Liver (tissue), 9 donors: ENCODE data around the gene SRGAP1. TPM values are rescaled to one million over a fixed set of nuclear protein-coding genes. Genes with fewer than 3 reads are reported as not detected.

ENCODE experiments used
- DNase-seq: peaks from one replicate; pipeline ENCODE4 v3.0.0-alpha.2; 2017; ENCODE audit warnings: low spot score
- H3K27ac ChIP-seq, 2 donors: one replicate each; pipeline ENCODE4 v1.7.0; 2013; ENCODE audit warnings: inconsistent platforms in 2 of 2, low read length in 2 of 2, control low read depth in 1 of 2, low read depth in 1 of 2, mild to moderate bottlenecking in 1 of 2
- H3K27me3 ChIP-seq, 4 donors: one replicate each; pipeline versions ENCODE4 v1.6.1 to v1.7.0; 2013; ENCODE audit warnings: low read length in 3 of 4, inconsistent platforms in 1 of 4, mild to moderate bottlenecking in 1 of 4, moderate library complexity in 1 of 4; ENCODE audit not compliant: control insufficient read depth in 4 of 4, insufficient read depth in 4 of 4
- H3K36me3 ChIP-seq, 4 donors: one replicate each; pipeline versions ENCODE4 v1.6.1 to v1.7.0; 2013; ENCODE audit warnings: low read length in 3 of 4, mild to moderate bottlenecking in 3 of 4, low read depth in 1 of 4, moderate library complexity in 1 of 4; ENCODE audit not compliant: control insufficient read depth in 4 of 4, insufficient read depth in 3 of 4
- H3K4me1 ChIP-seq, 4 donors: one replicate each; pipeline versions ENCODE4 v1.6.1 to v1.7.0; 2013; ENCODE audit warnings: low read length in 3 of 4, mild to moderate bottlenecking in 3 of 4, moderate library complexity in 1 of 4; ENCODE audit not compliant: control insufficient read depth in 4 of 4, insufficient read depth in 4 of 4
- H3K4me3 ChIP-seq, 3 donors: one replicate each; pipeline versions ENCODE4 v1.6.1 to v1.7.0; 2013; ENCODE audit warnings: low read length in 3 of 3, control low read depth in 1 of 3, low read depth in 1 of 3, mild to moderate bottlenecking in 1 of 3
- H3K9ac ChIP-seq, 2 donors: one replicate each; pipeline ENCODE4 v1.7.0; 2013; ENCODE audit warnings: low read length in 2 of 2, mild to moderate bottlenecking in 2 of 2, moderate library complexity in 2 of 2, control low read depth in 1 of 2, low read depth in 1 of 2
- H3K9me3 ChIP-seq, 4 donors: one replicate each; pipeline versions ENCODE4 v1.6.1 to v1.7.0; 2013; ENCODE audit warnings: low read length in 3 of 4; ENCODE audit not compliant: control insufficient read depth in 4 of 4
- ATF3 ChIP-seq: IDR thresholded peaks from 2 replicates; pipeline ENCODE4 v1.6.1; 2016; ENCODE audit warnings: antibody characterized with exemption
- CTCF ChIP-seq: fragments of 150-350 bp; IDR thresholded peaks from 2 replicates; pipeline ENCODE4 v1.5.1; 2017; ENCODE audit warnings: improper control_type of control experiment, low read depth, low read length; ENCODE audit not compliant: missing input control
- EGR1 ChIP-seq, 2 donors: IDR thresholded peaks; 2 replicates each; pipeline ENCODE4 v1.6.1; 2016 to 2018; ENCODE audit warnings: antibody characterized with exemption in 2 of 2, low read depth in 2 of 2
- FOXA1 ChIP-seq: IDR thresholded peaks from 2 replicates; pipeline ENCODE4 v1.6.1; 2016; ENCODE audit warnings: antibody characterized with exemption
- FOXA2 ChIP-seq: IDR thresholded peaks from 2 replicates; pipeline ENCODE4 v1.6.1; 2016; ENCODE audit warnings: antibody characterized with exemption
- GABPA ChIP-seq, 2 donors: IDR thresholded peaks in 1 of 2; conservative IDR thresholded peaks in 1 of 2; 2 replicates each; pipeline ENCODE4 v1.6.1; 2016; ENCODE audit warnings: antibody characterized with exemption in 2 of 2, mild to moderate bottlenecking in 1 of 2, moderate library complexity in 1 of 2
- HNF4A ChIP-seq, 2 donors: conservative IDR thresholded peaks; 2 replicates each; pipeline ENCODE4 v1.6.1; 2016; ENCODE audit warnings: antibody characterized with exemption in 2 of 2, mild to moderate bottlenecking in 2 of 2
- HNF4G ChIP-seq: IDR thresholded peaks from 2 replicates; pipeline ENCODE4 v1.6.1; 2016; ENCODE audit warnings: antibody characterized with exemption
- JUND ChIP-seq, 2 donors: IDR thresholded peaks; 2 replicates each; pipeline ENCODE4 v1.6.1; 2016; ENCODE audit warnings: antibody characterized with exemption in 2 of 2
- MAX ChIP-seq: IDR thresholded peaks from 2 replicates; pipeline ENCODE4 v1.6.1; 2016; ENCODE audit warnings: antibody characterized with exemption
- NR2F2 ChIP-seq: IDR thresholded peaks from 2 replicates; pipeline ENCODE4 v1.6.1; 2016; ENCODE audit warnings: antibody characterized with exemption
- RAD21 ChIP-seq, 2 donors: IDR thresholded peaks; 2 replicates each; pipeline ENCODE4 v1.6.1; 2016; ENCODE audit warnings: antibody characterized with exemption in 2 of 2, mild to moderate bottlenecking in 2 of 2
- REST ChIP-seq: IDR thresholded peaks from 2 replicates; pipeline ENCODE4 v1.6.1; 2016; ENCODE audit warnings: antibody characterized with exemption, mild to moderate bottlenecking
- RXRA ChIP-seq, 2 donors: IDR thresholded peaks; 2 replicates each; pipeline ENCODE4 v1.6.1; 2017 to 2018; ENCODE audit warnings: antibody characterized with exemption in 2 of 2, mild to moderate bottlenecking in 1 of 2
- SP1 ChIP-seq: IDR thresholded peaks from 2 replicates; pipeline ENCODE4 v1.6.1; 2018; ENCODE audit warnings: antibody characterized with exemption, mild to moderate bottlenecking
- TAF1 ChIP-seq: conservative IDR thresholded peaks from 2 replicates; pipeline ENCODE4 v1.6.1; 2016; ENCODE audit warnings: antibody characterized with exemption, mild to moderate bottlenecking
- YY1 ChIP-seq: IDR thresholded peaks from 2 replicates; pipeline ENCODE4 v1.6.1; 2016; ENCODE audit warnings: antibody characterized with exemption, mild to moderate bottlenecking
- ZBTB33 ChIP-seq: IDR thresholded peaks from 2 replicates; pipeline ENCODE4 v1.6.1; 2016; ENCODE audit warnings: antibody characterized with exemption
- WGBS: extraction: QIAGEN DNeasy Blood & Tissue Kit; methylation state at CpG from one replicate; pipeline ENCODE4 v1.1.7; 2013; 5-methylcytosine and 5-hydroxymethylcytosine counted together
- polyA plus RNA-seq, 2 donors: library from polyadenylated mRNA; stranded (reverse) in 1 of 2; unstranded in 1 of 2; fragments of 200-250 nt in 1 of 2; fragments of >200 nt in 1 of 2; fragmentation: Nextera tagmentation in 1 of 2; extraction: Ambion mirVana in 1 of 2; gene quantifications; one replicate each; pipeline versions ENCODE4 v1.2.1 to v1.2.3, GENCODE V29; 2013 to 2015
- total RNA-seq, 2 donors: library from RNA; depleted of rRNA; stranded (reverse); fragments of >200 nt; gene quantifications; one replicate each; pipeline ENCODE4 v1.2.3, GENCODE V29; 2014
- donor health status: healthy.
- donor health status: healthy.
- donor health status: healthy.
- donor health status: healthy.
- donor health status: healthy.

SRGAP1 gene
- total and polyA plus RNA-seq, 4 donors = 0.28 to 1.3 (median 0.85) TPM

GRCh38 chr12:63843254-63843720 is 1.2 kb upstream of the SRGAP1 start:
- Histone ChIP-seq H3K4me1 (peaks cover 2 to 29% (median 8%) of the 10 kb centered on the region in 4 donors), H3K27me3 (no peaks in the 10 kb centered on the region), H3K9me3 (no peaks in the 10 kb centered on the region), H3K4me3 (peak overlapping the region; percentile 75 to 90 (median 89)), H3K9ac (no peak overlapping the region), H3K27ac (peak overlapping the region; percentile 0 to 70), H3K36me3 (no peaks in the 10 kb centered on the region)
- TF ChIP-seq FOXA2 = no peak
- TF ChIP-seq REST = no peak
- TF ChIP-seq RXRA (IDR thresholded peaks at IDR 0.05) = no peak
- no peak for TF ChIP-seq MAX
- no peak for TF ChIP-seq CTCF
- TF ChIP-seq TAF1 = no peak
- no peak for TF ChIP-seq FOXA1
- TF ChIP-seq HNF4A (conservative IDR thresholded peaks at IDR 0.05) = no peak
- no peak for TF ChIP-seq GABPA (IDR thresholded peaks at IDR 0.05 in 1 of 2, conservative IDR thresholded peaks at IDR 0.05 in 1 of 2)
- no peak for TF ChIP-seq YY1
- no peak for TF ChIP-seq EGR1 (IDR thresholded peaks at IDR 0.05; ENCODE audit: low read depth in 2 of 2)
- TF ChIP-seq ZBTB33 = no peak
- no peak for TF ChIP-seq RAD21 (IDR thresholded peaks at IDR 0.05)
- no peak for TF ChIP-seq NR2F2
- TF ChIP-seq ATF3 = no peak
- TF ChIP-seq JUND (IDR thresholded peaks at IDR 0.05) = no peak
- no peak for TF ChIP-seq HNF4G
- no peak for TF ChIP-seq SP1
- 16% methylated on average over 28 of the region's 28 CpGs for WGBS
- no peak for DNase-seq
